HepG2 (cell line): Measurements from ENCODE around the gene CYP4F2. TPM values are rescaled to one million over a fixed set of nuclear protein-coding genes. Genes with fewer than 3 reads are reported as not detected.
A peak's percentile ranks its signal among the peaks of the same experiment; 100 is the strongest.

Experiments used
- CBX2 ChIP-seq, 2 experiments: fragments of 200-600 bp in 1 of 2; sonication (generic); formaldehyde crosslinking in 1 of 2; IDR thresholded peaks; 2 replicates each; pipeline versions ENCODE4 v1.7.0 to v1.8.1; 2018 to 2022; ENCODE audit warnings: low read depth in 2 of 2, low read length in 1 of 2, mild to moderate bottlenecking in 1 of 2, missing genetic modification reagents in 1 of 2
- CREB1 ChIP-seq, 2 experiments: fragments of 450-650 bp in 1 of 2; IDR thresholded peaks; 2 replicates each; pipeline ENCODE4 v1.6.1; 2016 to 2017; ENCODE audit warnings: control low read depth in 1 of 2, mild to moderate bottlenecking in 1 of 2, missing compliant biosample characterization in 1 of 2, missing genetic modification characterization in 1 of 2
- DR1 ChIP-seq: sonication (generic); formaldehyde crosslinking; IDR thresholded peaks from 2 replicates; pipeline ENCODE4 v1.8.0; 2021; ENCODE audit warnings: mild to moderate bottlenecking, missing genetic modification reagents, inconsistent platforms
- FUBP1 ChIP-seq: sonication (generic); formaldehyde crosslinking; IDR thresholded peaks from 2 replicates; pipeline ENCODE4 v1.5.1; 2020; ENCODE audit warnings: missing genetic modification reagents, mild to moderate bottlenecking, borderline replicate concordance
- HNF1A ChIP-seq, 2 experiments: sonication (generic) in 1 of 2; formaldehyde crosslinking in 1 of 2; IDR thresholded peaks; 2 replicates each; pipeline versions ENCODE4 v1.4.0 to v1.6.1; 2016 to 2020; ENCODE audit warnings: borderline replicate concordance in 1 of 2, low read depth in 1 of 2, mild to moderate bottlenecking in 1 of 2, missing genetic modification reagents in 1 of 2
- HNF4A ChIP-seq: sonication (generic); formaldehyde crosslinking; IDR thresholded peaks from 2 replicates; pipeline ENCODE4 v1.4.0; 2020; ENCODE audit warnings: missing genetic modification reagents
- NRL ChIP-seq: sonication (generic); formaldehyde crosslinking; IDR thresholded peaks from 2 replicates; pipeline ENCODE4 v1.5.0; 2020; ENCODE audit warnings: missing genetic modification reagents, mild to moderate bottlenecking, moderate library complexity, borderline replicate concordance
- PRDM10 ChIP-seq: sonication (generic); formaldehyde crosslinking; IDR thresholded peaks from 2 replicates; pipeline ENCODE4 v1.4.0; 2020; ENCODE audit warnings: low read depth, missing genetic modification reagents
- TCF12 ChIP-seq, 2 experiments: fragments of 450-650 bp in 1 of 2; sonication (generic) in 1 of 2; formaldehyde crosslinking in 1 of 2; IDR thresholded peaks; 2 replicates each; pipeline versions ENCODE4 v1.6.1 to v1.8.0; 2017 to 2022; ENCODE audit warnings: antibody characterized with exemption in 1 of 2, mild to moderate bottlenecking in 1 of 2, missing genetic modification reagents in 1 of 2, moderate library complexity in 1 of 2
- ZNF160 ChIP-seq: sonication (generic); formaldehyde crosslinking; IDR thresholded peaks from 2 replicates; pipeline ENCODE4 v1.8.0; 2022; ENCODE audit warnings: mild to moderate bottlenecking, inconsistent platforms, missing genetic modification reagents
- ZNF329 ChIP-seq: sonication (generic); formaldehyde crosslinking; IDR thresholded peaks from 2 replicates; pipeline ENCODE4 v1.9.0; 2021; ENCODE audit warnings: low read depth, mild to moderate bottlenecking, missing genetic modification reagents
- ZNF414 ChIP-seq: sonication (generic); formaldehyde crosslinking; IDR thresholded peaks from 2 replicates; pipeline ENCODE4 v1.5.0; 2020; ENCODE audit warnings: missing genetic modification reagents
- ZNF468 ChIP-seq: sonication (generic); formaldehyde crosslinking; IDR thresholded peaks from 2 replicates; pipeline ENCODE4 v1.8.0; 2022; ENCODE audit warnings: mild to moderate bottlenecking, moderate library complexity, missing genetic modification reagents
- ZNF615 ChIP-seq: sonication (generic); formaldehyde crosslinking; IDR thresholded peaks from 2 replicates; pipeline ENCODE4 v1.5.0; 2020; ENCODE audit warnings: mild to moderate bottlenecking, missing genetic modification reagents, borderline replicate concordance
- ZNF761 ChIP-seq: sonication (generic); formaldehyde crosslinking; conservative IDR thresholded peaks from 2 replicates; pipeline ENCODE4 v1.4.0; 2020; ENCODE audit warnings: mild to moderate bottlenecking, missing genetic modification reagents
- polyA plus RNA-seq, 8 experiments: library from polyadenylated mRNA; depleted of rRNA in 3 of 8; stranded (reverse) in 7 of 8; unstranded in 1 of 8; fragments of >200 nt; fragmentation: Illumina TruSeq in 4 of 8; extraction: Trizol in 4 of 8; gene quantifications; 2 replicates each; pipeline versions ENCODE4 v1.2.1 to v1.2.3, GENCODE V29; 2011 to 2016; ENCODE audit warnings: low read depth in 4 of 8, missing spikeins in 1 of 8, mixed read lengths in 1 of 8; ENCODE audit not compliant: insufficient read depth in 1 of 8
- total RNA-seq, 5 experiments: library from RNA; depleted of rRNA; stranded (reverse); fragments of >200 nt; fragmentation: Illumina TruSeq; extraction: Trizol; gene quantifications; 2 replicates each; pipeline ENCODE4 v1.2.3, GENCODE V29; 2016; ENCODE audit warnings: low read depth in 1 of 5

CYP4F2 gene
- total and polyA plus RNA-seq, 2 of the 13 experiments (the other 11 are each of a cell fraction or from before 2014, with no cell fraction given), result 3.7 to 3.9 TPM

- TF ChIP-seq HNF1A (IDR thresholded peaks at IDR 0.05; ENCODE audit: low read depth) (no peak), HNF1A (CRISPR knock-in tag; IDR thresholded peaks at IDR 0.05; ENCODE audit: borderline replicate concordance) (peak; percentile 42; the same call in 1 of the 2 replicates), CREB1 (IDR thresholded peaks at IDR 0.05) (no peak), CREB1 (CRISPR knock-in tag; IDR thresholded peaks at IDR 0.05) (peak; percentile 70; the same call in 1 of the 2 replicates), ZNF761 (CRISPR knock-in tag) (0 out of 2 replicates have a peak, but pooled peaks have one; percentile 55), CBX2 (IDR thresholded peaks at IDR 0.05; ENCODE audit: low read depth, low read length) (no peak), CBX2 (CRISPR knock-in tag; IDR thresholded peaks at IDR 0.05; ENCODE audit: low read depth) (no peak), PRDM10 (peak; percentile 70; the same call in 1 of the 2 replicates), ZNF160 (no peak), ZNF329 (CRISPR knock-in tag) (no peak), DR1 (CRISPR knock-in tag) (no peak), NRL (CRISPR knock-in tag) (peak; percentile 61; the same call in 1 of the 2 replicates), ZNF414 (no peak), FUBP1 (CRISPR knock-in tag) (no peak), ZNF615 (CRISPR knock-in tag) (no peak), ZNF468 (CRISPR knock-in tag) (no peak), HNF4A (CRISPR knock-in tag) (0 out of 2 replicates have a peak, but pooled peaks have one; percentile 4), TCF12 (IDR thresholded peaks at IDR 0.05) (no peak), TCF12 (CRISPR knock-in tag; IDR thresholded peaks at IDR 0.05) (0 out of 2 replicates have a peak, but pooled peaks have one; percentile 71)
These were observed 61.3 kb downstream of the CYP4F2 start (continued) for GRCh38 chr19:15836330-15837220.
